ENCODE results near the gene LCORL.

LCORL gene

GRCh38 chr4:17934286-17934685 lies 87.3 kb downstream of the LCORL start:
- Histone ChIP-seq H3K9me2 (replicated peaks; ENCODE audit: insufficient read depth, low read length) (no peaks in the 10 kb centered on the region), H3K9ac (ENCODE audit: low read length) (no peak overlapping the region), H3K79me2 (ENCODE audit: low read length) (no peaks in the 10 kb centered on the region), H3K27ac (ENCODE audit: low read length) (no peak overlapping the region), H3K27me3 (replicated peaks; ENCODE audit: insufficient read depth, low read length) (no peaks in the 10 kb centered on the region), H3K4me3 (ENCODE audit: low read length) (no peak overlapping the region), H3K4me1 (ENCODE audit: low read length) (no peaks in the 10 kb centered on the region), H3K4me2 (ENCODE audit: low read depth, low read length) (no peak overlapping the region), H3F3A (ENCODE audit: insufficient read depth, low read length) (no peaks in the 10 kb centered on the region), H2AFZ (ENCODE audit: low read length) (no peak overlapping the region), H4K20me1 (ENCODE audit: insufficient read depth, low read length) (no peaks in the 10 kb centered on the region), H3K9me3 (replicated peaks; ENCODE audit: insufficient read depth, low read length) (no peaks in the 10 kb centered on the region), H3K36me3 (replicated peaks; ENCODE audit: insufficient read depth, low read length) (no peaks in the 10 kb centered on the region; the same call in 1 of the 2 replicates)
- DNase-seq, result no peak
- TF ChIP-seq EZH2phosphoT487 (IDR thresholded peaks at IDR 0.05; ENCODE audit: low read length) (no peak), CTCF (IDR thresholded peaks at IDR 0.05; ENCODE audit: low read length) (peak; percentile 22; the same call in 1 of the 2 replicates)

- H3K9ac ChIP-seq (ENCODE audit: low read length), result no peak overlapping the region
- no peak overlapping the region for H3K27ac ChIP-seq (ENCODE audit: low read length)
- no peaks in the 10 kb centered on the region for H3K9me3 ChIP-seq (replicated peaks; ENCODE audit: insufficient read depth, low read length)
- no peak for TF ChIP-seq EZH2 (optimal IDR thresholded peaks at IDR 0.05; ENCODE audit: low read depth, low read length)
- no peak for TF ChIP-seq CTCF (IDR thresholded peaks at IDR 0.05; ENCODE audit: low read length)
- no peak for TF ChIP-seq EZH2phosphoT487 (IDR thresholded peaks at IDR 0.05; ENCODE audit: low read length)
- H4K20me1 ChIP-seq (ENCODE audit: insufficient read depth, low read length), result no peaks in the 10 kb centered on the region
- no peak overlapping the region for H3K4me3 ChIP-seq (ENCODE audit: low read length)
- H3K36me3 ChIP-seq (replicated peaks; ENCODE audit: insufficient read depth, low read length), result no peaks in the 10 kb centered on the region; the same call in 1 of the 2 replicates
- no peak overlapping the region for H2AFZ ChIP-seq (ENCODE audit: low read length)
- H3K9me2 ChIP-seq (replicated peaks; ENCODE audit: insufficient read depth, low read length), result no peaks in the 10 kb centered on the region
- H3K79me2 ChIP-seq (ENCODE audit: low read length), result no peaks in the 10 kb centered on the region
- no peaks in the 10 kb centered on the region for H3K4me1 ChIP-seq (ENCODE audit: low read length)
- no peak overlapping the region for H3K4me2 ChIP-seq (ENCODE audit: low read depth, low read length)
- no peaks in the 10 kb centered on the region for H3K27me3 ChIP-seq (replicated peaks; ENCODE audit: insufficient read depth, low read length)
- DNase-seq, result no peak
- H3F3A ChIP-seq (ENCODE audit: insufficient read depth, low read length), result no peaks in the 10 kb centered on the region
Measured at GRCh38 chr4:17933126-17933525, 88.4 kb downstream of the LCORL start.

GRCh38 chr4:17932041-17932440 lies 89.5 kb downstream of the LCORL start:
- TF ChIP-seq EZH2phosphoT487 (IDR thresholded peaks at IDR 0.05; ENCODE audit: low read length) (no peak), CTCF (IDR thresholded peaks at IDR 0.05; ENCODE audit: low read length) (no peak), EZH2 (optimal IDR thresholded peaks at IDR 0.05; ENCODE audit: low read depth, low read length) (no peak)

More at GRCh38 chr4:17932041-17932440, 89.5 kb downstream of the LCORL start:
- Histone ChIP-seq H3K9ac (ENCODE audit: low read length) (no peak overlapping the region), H4K20me1 (ENCODE audit: insufficient read depth, low read length) (no peaks in the 10 kb centered on the region), H3K79me2 (ENCODE audit: low read length) (peaks cover 4% of the 10 kb centered on the region; the same call in 1 of the 2 replicates), H3K4me2 (ENCODE audit: low read depth, low read length) (no peak overlapping the region), H3K4me1 (ENCODE audit: low read length) (no peaks in the 10 kb centered on the region), H3K27ac (ENCODE audit: low read length) (no peak overlapping the region), H3K9me2 (replicated peaks; ENCODE audit: insufficient read depth, low read length) (no peaks in the 10 kb centered on the region), H3K27me3 (replicated peaks; ENCODE audit: insufficient read depth, low read length) (no peaks in the 10 kb centered on the region), H3K36me3 (replicated peaks; ENCODE audit: insufficient read depth, low read length) (no peaks in the 10 kb centered on the region; the same call in 1 of the 2 replicates), H3F3A (ENCODE audit: insufficient read depth, low read length) (no peaks in the 10 kb centered on the region), H2AFZ (ENCODE audit: low read length) (no peak overlapping the region), H3K4me3 (ENCODE audit: low read length) (no peak overlapping the region), H3K9me3 (replicated peaks; ENCODE audit: insufficient read depth, low read length) (no peaks in the 10 kb centered on the region)
- no peak for DNase-seq

Measured in MM.1S (cell line).